H1 (cell line): ENCODE results near the gene MLKL. TPM values are rescaled to one million over a fixed set of nuclear protein-coding genes. Genes with fewer than 3 reads are reported as not detected.

Source experiments
- CTCF ChIA-PET: fragments of 300-600 bp; sonication (Branson Sonifier 250); formaldehyde crosslinking; loops from one replicate; lab custom pipeline; 2021; ENCODE audit not compliant: partially characterized antibody; lab: Charles Lee
- POLR2A ChIA-PET: fragments of 300-600 bp; sonication (Branson Sonifier 250); formaldehyde crosslinking; loops from one replicate; lab custom pipeline; 2021; ENCODE audit warnings: inconsistent platforms; ENCODE audit not compliant: partially characterized antibody; lab: Charles Lee
- DNase-seq, 2 experiments: peaks; one replicate each; pipeline versions ENCODE4 v3.0.0 to v3.0.0-alpha.2; 2010 to 2022; ENCODE audit warnings: low spot score in 2 of 2, low read depth in 1 of 2, mixed read lengths in 1 of 2
- FAIRE-seq: peaks from 2 replicates; lab custom pipeline; 2011; peaks lifted over from hg19 to GRCh38; lab: Jason Lieb, UNC
- H2AFZ ChIP-seq: 2 replicates; pipeline ENCODE4 v1.8.1; 2012; ENCODE audit warnings: low read length, inconsistent platforms
- H2AK5ac ChIP-seq: 2 replicates; pipeline ENCODE4 v1.6.1; 2013; ENCODE audit warnings: low read depth, low read length
- H2BK120ac ChIP-seq: replicated peaks from 2 replicates; pipeline ENCODE3; 2013; ENCODE audit warnings: low read depth, low read length, inconsistent platforms
- H2BK12ac ChIP-seq: 2 replicates; pipeline ENCODE4 v1.6.1; 2013; ENCODE audit warnings: low read depth, low read length
- H2BK15ac ChIP-seq: 2 replicates; pipeline ENCODE4 v1.6.1; 2013; ENCODE audit warnings: low read length
- H2BK20ac ChIP-seq: 2 replicates; pipeline ENCODE4 v1.6.1; 2013; ENCODE audit warnings: low read length
- H2BK5ac ChIP-seq: 2 replicates; pipeline ENCODE4 v1.6.1; 2013; ENCODE audit warnings: low read depth, low read length
- H3K14ac ChIP-seq: 2 replicates; pipeline ENCODE4 v1.6.1; 2013; ENCODE audit warnings: inconsistent platforms; ENCODE audit not compliant: insufficient read length
- H3K18ac ChIP-seq: 2 replicates; pipeline ENCODE4 v1.6.1; 2013; ENCODE audit warnings: low read length; ENCODE audit errors: extremely low read depth
- H3K23ac ChIP-seq: 2 replicates; pipeline ENCODE4 v1.6.1; 2013; ENCODE audit warnings: inconsistent platforms; ENCODE audit not compliant: insufficient read length
- H3K23me2 ChIP-seq: 2 replicates; pipeline ENCODE4 v1.6.1; 2013; ENCODE audit warnings: low read depth, low read length
- H3K27ac ChIP-seq: 2 replicates; pipeline ENCODE4 v1.6.1; 2011; ENCODE audit warnings: low read depth, low read length, inconsistent platforms
- H3K27me3 ChIP-seq, 4 experiments: replicated peaks in 1 of 4; 1 replicate in 1 of 4; 2 replicates in 3 of 4; pipeline versions ENCODE4 v1.6.1 to v1.8.1; 2011 to 2013; ENCODE audit warnings: low read length in 3 of 4, mild to moderate bottlenecking in 3 of 4, inconsistent platforms in 2 of 4, mixed read lengths in 2 of 4, moderate library complexity in 1 of 4; ENCODE audit not compliant: control insufficient read depth in 3 of 4, insufficient read depth in 3 of 4; ENCODE audit errors: extremely low read depth in 1 of 4
- H3K36me3 ChIP-seq, 4 experiments: 2 replicates each; pipeline versions ENCODE4 v1.6.1 to v1.8.1; 2011 to 2013; ENCODE audit warnings: mild to moderate bottlenecking in 4 of 4, low read length in 3 of 4, moderate library complexity in 2 of 4, control low read depth in 1 of 4, inconsistent platforms in 1 of 4; ENCODE audit not compliant: insufficient read depth in 4 of 4, control insufficient read depth in 2 of 4
- H3K4ac ChIP-seq: replicated peaks from 2 replicates; pipeline ENCODE3; 2013; ENCODE audit warnings: low read length, low read depth, mixed read lengths, inconsistent platforms; ENCODE audit not compliant: insufficient read length
- H3K4me1 ChIP-seq, 4 experiments: replicated peaks in 1 of 4; 1 replicate in 1 of 4; 2 replicates in 3 of 4; pipeline versions ENCODE4 v1.6.1 to v1.8.1; 2011 to 2013; ENCODE audit warnings: low read length in 3 of 4, inconsistent platforms in 2 of 4, mixed read lengths in 1 of 4; ENCODE audit not compliant: insufficient read depth in 4 of 4, control insufficient read depth in 3 of 4
- H3K4me2 ChIP-seq, 2 experiments: 2 replicates each; pipeline versions ENCODE4 v1.6.1 to v1.8.1; 2011 to 2013; ENCODE audit warnings: low read depth in 2 of 2, low read length in 2 of 2, control low read depth in 1 of 2, inconsistent platforms in 1 of 2, mild to moderate bottlenecking in 1 of 2; ENCODE audit not compliant: insufficient read depth in 1 of 2
- H3K4me3 ChIP-seq, 4 experiments: fragments of 200-600, 300-600 bp in 1 of 4; sonication (generic), shearing (Covaris generic), sonication (Bioruptor Twin) in 1 of 4; 2 replicates each; pipeline versions ENCODE4 v1.5.1 to v1.8.1; 2011 to 2016; ENCODE audit warnings: low read length in 4 of 4, low read depth in 3 of 4, control low read depth in 2 of 4, inconsistent platforms in 2 of 4, mild to moderate bottlenecking in 2 of 4, mixed read lengths in 1 of 4, moderate library complexity in 1 of 4; ENCODE audit not compliant: insufficient read depth in 2 of 4; ENCODE audit errors: extremely low read depth in 1 of 4
- H3K56ac ChIP-seq: replicated peaks from 2 replicates; pipeline ENCODE3; 2013; ENCODE audit warnings: low read depth, mild to moderate bottlenecking, mixed read lengths, low read length, inconsistent platforms; ENCODE audit not compliant: insufficient read length
- H3K79me1 ChIP-seq: 2 replicates; pipeline ENCODE4 v1.6.1; 2013; ENCODE audit warnings: low read depth, low read length, control low read depth
- H3K79me2 ChIP-seq, 2 experiments: 2 replicates each; pipeline versions ENCODE4 v1.6.1 to v1.8.1; 2012 to 2013; ENCODE audit warnings: low read length in 2 of 2, mild to moderate bottlenecking in 2 of 2, inconsistent platforms in 1 of 2; ENCODE audit not compliant: insufficient read depth in 2 of 2, control insufficient read depth in 1 of 2
- H3K9ac ChIP-seq, 4 experiments: replicated peaks in 1 of 4; 1 replicate in 1 of 4; 2 replicates in 3 of 4; pipeline versions ENCODE4 v1.6.1 to v1.8.1; 2011 to 2013; ENCODE audit warnings: low read depth in 3 of 4, low read length in 3 of 4, control low read depth in 2 of 4, mild to moderate bottlenecking in 2 of 4, moderate library complexity in 2 of 4, inconsistent platforms in 1 of 4; ENCODE audit errors: extremely low read depth in 1 of 4
- H3K9me3 ChIP-seq, 2 experiments: 2 replicates each; pipeline versions ENCODE4 v1.6.1 to v1.8.1; 2012 to 2013; ENCODE audit warnings: mild to moderate bottlenecking in 2 of 2, moderate library complexity in 2 of 2, control low read depth in 1 of 2, inconsistent platforms in 1 of 2, low read depth in 1 of 2, low read length in 1 of 2, mixed read lengths in 1 of 2; ENCODE audit not compliant: insufficient read depth in 2 of 2
- H4K20me1 ChIP-seq, 2 experiments: replicated peaks in 1 of 2; 2 replicates each; pipeline versions ENCODE3 to v1.8.1; 2011 to 2013; ENCODE audit warnings: inconsistent platforms in 2 of 2, low read length in 2 of 2, mild to moderate bottlenecking in 1 of 2; ENCODE audit not compliant: insufficient read depth in 2 of 2, control insufficient read depth in 1 of 2
- H4K5ac ChIP-seq: 2 replicates; pipeline ENCODE4 v1.6.1; 2013; ENCODE audit warnings: low read length, low read depth, mixed read lengths, inconsistent platforms; ENCODE audit not compliant: insufficient read length
- H4K8ac ChIP-seq: 2 replicates; pipeline ENCODE4 v1.8.0; 2013; ENCODE audit warnings: mild to moderate bottlenecking, moderate library complexity, low read length, inconsistent platforms; ENCODE audit not compliant: insufficient read depth; ENCODE audit errors: extremely low read depth
- H4K91ac ChIP-seq: replicated peaks from 2 replicates; pipeline ENCODE3; 2013; ENCODE audit warnings: low read length, mixed read lengths, inconsistent platforms; ENCODE audit not compliant: insufficient read length
- WGBS, 2 experiments: shearing (Covaris generic) in 1 of 2; methylation state at CpG; one replicate each; pipeline versions ENCODE4 v1.1.6 to v1.1.7; 2013 to 2015; ENCODE audit warnings: low lambda C conversion rate in 2 of 2, mixed read lengths in 2 of 2, inconsistent platforms in 1 of 2, low coverage in 1 of 2, missing lambda C conversion rate in 1 of 2; ENCODE audit not compliant: insufficient replicate concordance in 2 of 2, insufficient coverage in 1 of 2, insufficient read length in 1 of 2; ENCODE audit errors: extremely low coverage in 1 of 2, missing lambda C conversion rate in 1 of 2; 5-methylcytosine and 5-hydroxymethylcytosine counted together
- polyA plus RNA-seq, 7 experiments: library from polyadenylated mRNA; depleted of rRNA in 3 of 7; stranded (reverse) in 5 of 7; unstranded in 2 of 7; fragments of >200 nt in 5 of 7; fragments of 200-250 nt in 2 of 7; gene quantifications; 1 replicate in 5 of 7; 2 replicates in 1 of 7; 4 replicates in 1 of 7; pipeline versions ENCODE4 v1.2.1 to v1.2.3, GENCODE V29; 2011 to 2013; ENCODE audit warnings: missing spikeins in 2 of 7, mixed read lengths in 2 of 7
- total RNA-seq: library from RNA; stranded (reverse); fragmentation: NEBNext Ultra II Directional; extraction: Animal tissue kit (Norgen Biotek cat#: 25700); gene quantifications from 2 replicates; pipeline ENCODE4 v1.2.1, GENCODE V29; 2021

Gene MLKL
- total and polyA plus RNA-seq, 2 of the 8 experiments (the other 6 are each of a cell fraction or from before 2014, with no cell fraction given) = 1.6 to 2.1 TPM

GRCh38 chr16:74745926-74746325 lies 45.3 kb upstream of the MLKL start:
- DNase-seq = no peak
- no peak overlapping the region for H2BK120ac ChIP-seq
- no peak overlapping the region for H4K91ac ChIP-seq
- no peak overlapping the region for H3K14ac ChIP-seq
- H2BK12ac ChIP-seq = no peak overlapping the region
- 84% methylated on average over 7 of the region's 7 CpGs; no CpG with 5 or more reads in 1 of the 2 experiments for WGBS, 2 experiments
- H3K79me2 ChIP-seq = no peaks in the 10 kb centered on the region
- H2AFZ ChIP-seq = no peak overlapping the region
- H2BK15ac ChIP-seq = no peak overlapping the region
- H4K5ac ChIP-seq = no peak overlapping the region
- H3K27ac ChIP-seq = no peak overlapping the region
- no peak overlapping the region for H3K4ac ChIP-seq
- H2AK5ac ChIP-seq = no peak overlapping the region
- no peak overlapping the region for H3K18ac ChIP-seq
- H3K4me1 ChIP-seq = peaks cover 3 to 18% (median 8%) of the 10 kb centered on the region in 4 experiments; a peak in 6 of 7 replicates
- H4K20me1 ChIP-seq = no peaks in the 10 kb centered on the region
- no peak overlapping the region for H2BK20ac ChIP-seq
- H3K27me3 ChIP-seq = no peaks in the 10 kb centered on the region
- H3K9me3 ChIP-seq = no peaks in the 10 kb centered on the region
- H3K23ac ChIP-seq = no peak overlapping the region
- no peak overlapping the region for H3K4me3 ChIP-seq
- H3K4me2 ChIP-seq = no peak overlapping the region
- ChIA-PET POLR2A (no interaction called here), CTCF (interaction anchor here (1.1 to 32.9 kb wide), 2 partner anchors 9 to 26 kb away, joined by 4 to 576 read pairs; no protein-coding TSS in a partner anchor)
- H3K23me2 ChIP-seq = no peaks in the 10 kb centered on the region
- H3K79me1 ChIP-seq = no peaks in the 10 kb centered on the region
- H4K8ac ChIP-seq = no peak overlapping the region; the same call in 1 of the 2 replicates
- no peak for FAIRE-seq
- H2BK5ac ChIP-seq = no peak overlapping the region; the same call in 1 of the 2 replicates
- no peak overlapping the region for H3K9ac ChIP-seq
- H3K56ac ChIP-seq = no peak overlapping the region
- no peaks in the 10 kb centered on the region for H3K36me3 ChIP-seq
